ENCODE results near the gene NEU2.

GRCh38 chr2:233072838-233073237, 40.4 kb downstream of the NEU2 start:
- TF ChIP-seq POLR2AphosphoS5 (IDR thresholded peaks at IDR 0.05; ENCODE audit: low read depth, low read length) (no peak), TAF1 (IDR thresholded peaks at IDR 0.05; ENCODE audit: borderline replicate concordance, low read depth, low read length) (no peak)
